22Rv1 (cell line): Measurements from ENCODE around the gene CNGB1.

Source experiments
- CTCF ChIP-seq: fragments of 450-650 bp; IDR thresholded peaks from 2 replicates; pipeline ENCODE4 v1.5.1; 2017; ENCODE audit warnings: mild to moderate bottlenecking
- ZFX ChIP-seq: fragments of 450-650 bp; IDR thresholded peaks from 2 replicates; pipeline ENCODE4 v1.6.1; 2017; ENCODE audit warnings: antibody characterized with exemption, borderline replicate concordance

- TF ChIP-seq CTCF (no peak), ZFX (no peak)
These were observed 72.9 kb downstream of the CNGB1 start for GRCh38 chr16:57897996-57898395.
